ENCODE measurements around the gene FTL.

The FTL gene

GRCh38 chr19:48966541-48967345 is 1.6 kb downstream of the FTL start:
- no peak for DNase-seq

GRCh38 chr19:48967346-48968178 is 2.5 kb downstream of the FTL start:
- no peak for DNase-seq

- no peak for DNase-seq
These were observed 3.1 kb downstream of the FTL start for GRCh38 chr19:48968179-48968661.

- no peak for DNase-seq
These were observed 3.7 kb downstream of the FTL start for GRCh38 chr19:48968813-48969218.

- DNase-seq = no peak
These were observed 4.4 kb downstream of the FTL start for GRCh38 chr19:48969276-48970138.

GRCh38 chr19:48970139-48970766 is 5.1 kb downstream of the FTL start:
- no peak for DNase-seq

- DNase-seq = peak; percentile 78
These were observed 5.8 kb downstream of the FTL start for GRCh38 chr19:48970923-48971395.

- DNase-seq = no peak
These were observed 11.1 kb downstream of the FTL start for GRCh38 chr19:48975947-48976847.

- no peak for DNase-seq
These were observed 12.0 kb downstream of the FTL start for GRCh38 chr19:48977061-48977460.

- no peak for DNase-seq
These were observed 17.2 kb downstream of the FTL start for GRCh38 chr19:48982280-48982679.

- DNase-seq = no peak
These were observed 20.6 kb downstream of the FTL start for GRCh38 chr19:48985711-48986110.

GRCh38 chr19:48986211-48986610 is 21.1 kb downstream of the FTL start:
- DNase-seq = no peak

- no peak for DNase-seq
These were observed 22.2 kb downstream of the FTL start for GRCh38 chr19:48987323-48987722.

- no peak for DNase-seq
These were observed 23.2 kb downstream of the FTL start for GRCh38 chr19:48988286-48988685.

GRCh38 chr19:48988860-48989259 is 23.8 kb downstream of the FTL start:
- DNase-seq = no peak

- no peak for DNase-seq
These were observed 24.7 kb downstream of the FTL start for GRCh38 chr19:48989701-48990291.

- no peak for DNase-seq
These were observed 25.3 kb downstream of the FTL start for GRCh38 chr19:48990400-48990799.

GRCh38 chr19:48991011-48991609 is 26.0 kb downstream of the FTL start:
- no peak for DNase-seq

- no peak for DNase-seq
These were observed 26.9 kb downstream of the FTL start for GRCh38 chr19:48991873-48992580.
